Astrocyte of the spinal cord (primary cell): ENCODE data around the gene PI4K2B.

Experiments used
- DNase-seq: peaks from one replicate; pipeline ENCODE4 v3.0.0; 2011; ENCODE audit warnings: low read depth, low spot score
- H3K4me3 ChIP-seq: 2 replicates; pipeline ENCODE4 v1.5.1; 2011; ENCODE audit warnings: low read depth, mild to moderate bottlenecking, low read length, moderate library complexity
- CTCF ChIP-seq: IDR thresholded peaks from 2 replicates; pipeline ENCODE4 v1.5.1; 2012; ENCODE audit warnings: low read depth, mild to moderate bottlenecking, low read length, inconsistent platforms
- in situ Hi-C: cut with HindIII; loops from 2 replicates; pipeline ENCODE4 v1.10.0; 2017; ENCODE audit warnings: low sequenced_read_pairs

Gene PI4K2B

DNA sequence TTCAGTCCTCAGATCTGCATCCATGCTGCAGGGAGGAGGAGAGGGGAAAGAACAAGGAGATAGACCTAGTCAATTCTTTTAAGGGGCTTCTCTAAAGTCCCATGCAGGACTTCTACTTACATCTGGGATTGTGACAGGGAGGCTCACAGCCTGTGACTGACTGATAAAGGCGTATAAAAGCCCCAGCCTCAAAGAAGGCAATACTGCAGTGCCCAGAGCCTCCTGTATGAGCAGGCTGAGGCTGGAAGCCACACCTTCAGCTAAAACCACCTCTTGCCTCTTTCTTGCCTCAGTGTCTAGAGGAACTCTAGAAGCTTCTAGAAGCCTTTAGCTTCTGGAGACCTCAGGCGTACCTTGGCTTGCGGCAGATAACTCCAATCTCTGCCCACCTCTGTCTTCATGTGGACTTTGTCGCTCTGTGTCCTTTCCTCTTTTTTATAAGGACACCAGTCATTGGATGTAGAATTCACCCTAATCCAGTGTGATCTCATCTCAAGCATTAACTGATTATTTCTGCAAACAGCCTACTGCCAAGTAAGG lies 72.8 kb downstream of the PI4K2B start:
- TF ChIP-seq CTCF, result no peak
- in situ Hi-C loops, result no loop called here
- DNase-seq, result no peak
- no peak overlapping the region for H3K4me3 ChIP-seq

- TF ChIP-seq CTCF, result no peak
- DNase-seq, result no peak
- H3K4me3 ChIP-seq, result no peak overlapping the region
- in situ Hi-C loops, result no loop called here
Measured at GRCh38 chr4:25307596-25307995, 73.8 kb downstream of the PI4K2B start.

GRCh38 chr4:25308306-25308705 lies 74.5 kb downstream of the PI4K2B start:
- no peak for DNase-seq
- in situ Hi-C loops, result no loop called here
- no peak overlapping the region for H3K4me3 ChIP-seq
- no peak for TF ChIP-seq CTCF

- in situ Hi-C loops, result no loop called here
- no peak overlapping the region for H3K4me3 ChIP-seq
- TF ChIP-seq CTCF, result no peak
- DNase-seq, result no peak
Measured at GRCh38 chr4:25308761-25309160, 74.9 kb downstream of the PI4K2B start.

- DNase-seq, result no peak
- no peak for TF ChIP-seq CTCF
- H3K4me3 ChIP-seq, result no peak overlapping the region
- in situ Hi-C loops, result no loop called here
Measured at GRCh38 chr4:25310066-25310802, 76.4 kb downstream of the PI4K2B start.

DNA sequence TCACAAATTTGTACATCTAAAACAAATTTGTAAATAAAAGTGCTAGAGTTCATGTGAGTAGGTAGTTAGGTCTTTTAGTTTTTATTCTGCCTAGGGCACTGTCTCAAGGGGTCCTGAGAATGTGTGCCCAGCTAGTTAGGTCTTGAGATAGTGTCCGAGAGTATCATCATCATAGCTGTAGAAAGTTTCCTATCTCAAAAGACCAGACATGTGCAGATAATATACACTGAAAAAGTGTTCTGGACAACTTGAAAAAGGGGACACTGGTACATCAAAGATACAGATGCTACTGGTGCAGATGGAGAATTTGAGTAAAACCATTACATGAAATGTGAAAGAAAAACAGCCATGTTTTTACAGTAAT lies 77.0 kb downstream of the PI4K2B start:
- TF ChIP-seq CTCF, result no peak
- in situ Hi-C loops, result no loop called here
- no peak overlapping the region for H3K4me3 ChIP-seq
- DNase-seq, result no peak
